Thyroid gland (tissue), 4 donors: ENCODE measurements around the gene DRAXIN. TPM values are rescaled to one million over a fixed set of nuclear protein-coding genes. Genes with fewer than 3 reads are reported as not detected.
"Not testable (repeated sequence)": the region's sequence is repeated elsewhere in the genome, so short reads cannot be mapped to it uniquely, and the experiment has no call there.

Experiments used
- DNase-seq, 2 donors: peaks; one replicate each; pipeline ENCODE4 v3.0.0-alpha.2; 2019
- H3K27ac ChIP-seq, 3 donors: fragments of 200-600 bp; sonication (generic); 1 replicate in 2 of 3; 2 replicates in 1 of 3; pipeline ENCODE4 v1.5.1; 2016 to 2019; ENCODE audit warnings: mild to moderate bottlenecking in 1 of 3, moderate library complexity in 1 of 3
- H3K27me3 ChIP-seq: fragments of 200-600 bp; sonication (generic); one replicate; pipeline ENCODE4 v1.5.1; 2019
- H3K36me3 ChIP-seq, 2 donors: fragments of 200-600 bp; sonication (generic); one replicate each; pipeline ENCODE4 v1.5.1; 2016 to 2019
- H3K4me1 ChIP-seq, 2 donors: fragments of 200-600 bp; sonication (generic); one replicate each; pipeline ENCODE4 v1.5.1; 2017 to 2019
- H3K4me3 ChIP-seq, 3 donors: fragments of 200-600 bp; sonication (generic); replicated peaks in 1 of 3; 1 replicate in 2 of 3; 2 replicates in 1 of 3; pipeline ENCODE4 v1.5.1; 2016; ENCODE audit warnings: mild to moderate bottlenecking in 1 of 3
- H3K9me3 ChIP-seq: fragments of 200-600 bp; sonication (generic); one replicate; pipeline ENCODE4 v1.5.1; 2017
- CTCF ChIP-seq, 6 experiments: fragments of 200-600 bp in 3 of 6; fragments of 450-650 bp in 3 of 6; sonication (generic) in 3 of 6; IDR thresholded peaks; one replicate each; pipeline ENCODE4 v1.5.1; 2016 to 2019; ENCODE audit warnings: antibody characterized with exemption in 6 of 6, mild to moderate bottlenecking in 2 of 6, inconsistent platforms in 1 of 6, moderate library complexity in 1 of 6
- POLR2A ChIP-seq, 2 donors: fragments of 450-650 bp; IDR thresholded peaks; one replicate each; pipeline ENCODE4 v1.6.1; 2017; ENCODE audit warnings: antibody characterized with exemption in 2 of 2, mild to moderate bottlenecking in 2 of 2, moderate library complexity in 1 of 2
- WGBS, 2 donors: methylation state at CpG; one replicate each; pipeline ENCODE4 v1.1.5; 2017; 5-methylcytosine and 5-hydroxymethylcytosine counted together
- intact Hi-C: fragments of 100-400 bp; cut with DNase I; formaldehyde crosslinking; loops from one replicate; pipeline ENCODE4 v1.15.1; 2023
- total RNA-seq, 4 donors: library from RNA; depleted of rRNA; stranded (reverse); fragments of >200 nt; gene quantifications; one replicate each; pipeline ENCODE4 v1.2.3, GENCODE V29; 2016

DRAXIN gene
- total RNA-seq = not detected

- Histone ChIP-seq H3K27ac (no peak within 1 kb of the TSS), H3K9me3 (no peaks in the 10 kb centered on the region), H3K36me3 (no peaks in the 10 kb centered on the region), H3K4me1 (peaks cover 0 to 22% of the 10 kb centered on the region in 2 donors), H3K27me3 (peaks cover 16% of the 10 kb centered on the region), H3K4me3 (peak within 1 kb of the TSS in 1 of 3 donors; percentile 17)
- no peak for TF ChIP-seq POLR2A (IDR thresholded peaks at IDR 0.05)
- no peak for TF ChIP-seq CTCF (IDR thresholded peaks at IDR 0.05)
- intact Hi-C loops = no loop called here
- DNase-seq = peak in 1 of 2 donors; percentile 7
- WGBS, 2 donors = 7% methylated on average over 6 of the region's 78 CpGs; no CpG with 5 or more reads in 1 of the 2 donors
Observed at GRCh38 chr1:11691302-11691914, at the start of gene DRAXIN. Gene DRAXIN (plus strand): TSS chr1:11691710. CDS start chr1:11706259, 14,549 bp downstream.

- WGBS, 2 donors = 62 to 69% methylated on average over 5 of the region's 5 CpGs
- Histone ChIP-seq H3K36me3 (no peaks in the 10 kb centered on the region), H3K4me3 (no peak overlapping the region), H3K27ac (no peak overlapping the region), H3K27me3 (no peaks in the 10 kb centered on the region), H3K4me1 (no peaks in the 10 kb centered on the region), H3K9me3 (no peaks in the 10 kb centered on the region)
- intact Hi-C loops = loop anchor here (5.0 to 10.0 kb wide), 2 partner anchors 397 to 605 kb away; no protein-coding TSS in a partner anchor
- no peak for DNase-seq
- TF ChIP-seq CTCF (IDR thresholded peaks at IDR 0.05) = no peak
- TF ChIP-seq POLR2A (IDR thresholded peaks at IDR 0.05) = no peak
Observed at GRCh38 chr1:11641776-11642305, 49.7 kb upstream of the DRAXIN start.

- intact Hi-C loops = loop anchor here (5.0 to 10.0 kb wide), 2 partner anchors 398 to 605 kb away; no protein-coding TSS in a partner anchor
- not testable (repeated sequence) for H3K36me3 ChIP-seq, H3K27ac ChIP-seq, H3K27me3 ChIP-seq, H3K9me3 ChIP-seq, H3K4me1 ChIP-seq, H3K4me3 ChIP-seq
- DNase-seq = peak; percentile 58 to 59
- 54 to 55% methylated on average over 18 of the region's 18 CpGs for WGBS, 2 donors
- peak; percentile 90 to 96 (median 92) for TF ChIP-seq CTCF (IDR thresholded peaks at IDR 0.05)
Observed at GRCh38 chr1:11642418-11643017, 49.0 kb upstream of the DRAXIN start.

GRCh38 chr1:11643782-11644181, 47.7 kb upstream of the DRAXIN start:
- no peaks in the 10 kb centered on the region for H3K36me3 ChIP-seq
- WGBS, 2 donors = 55 to 69% methylated on average over 4 to 5 of the region's 5 CpGs
- no peaks in the 10 kb centered on the region for H3K27me3 ChIP-seq
- H3K4me1 ChIP-seq = peaks cover 0 to 4% of the 10 kb centered on the region in 2 donors
- intact Hi-C loops = loop anchor here (5.0 to 10.0 kb wide), 2 partner anchors 399 to 606 kb away; no protein-coding TSS in a partner anchor
- no peak for DNase-seq
- TF ChIP-seq CTCF (IDR thresholded peaks at IDR 0.05) = no peak
- no peak for TF ChIP-seq POLR2A (IDR thresholded peaks at IDR 0.05)
- no peaks in the 10 kb centered on the region for H3K9me3 ChIP-seq
- no peak overlapping the region for H3K4me3 ChIP-seq
- H3K27ac ChIP-seq = no peak overlapping the region

GRCh38 chr1:11645270-11645669, 46.2 kb upstream of the DRAXIN start:
- H3K27ac ChIP-seq = no peak overlapping the region
- intact Hi-C loops = loop anchor here (5.0 to 10.0 kb wide), 2 partner anchors 77 to 400 kb away; no protein-coding TSS in a partner anchor
- 89 to 93% methylated on average over 5 of the region's 5 CpGs for WGBS, 2 donors
- H3K4me1 ChIP-seq = peaks cover 2 to 17% of the 10 kb centered on the region in 2 donors
- TF ChIP-seq POLR2A (IDR thresholded peaks at IDR 0.05) = no peak
- no peak for TF ChIP-seq CTCF (IDR thresholded peaks at IDR 0.05)
- no peak overlapping the region for H3K4me3 ChIP-seq
- H3K36me3 ChIP-seq = no peaks in the 10 kb centered on the region
- DNase-seq = no peak
- no peaks in the 10 kb centered on the region for H3K27me3 ChIP-seq
- H3K9me3 ChIP-seq = no peaks in the 10 kb centered on the region
